Embryonic facial prominence (tissue), 1 donor: ENCODE data around the gene DAGLA.

Experiments used
- DNase-seq: peaks from one replicate; pipeline ENCODE4 v3.0.0-alpha.2; 2016; ENCODE audit errors: extremely low spot score

Gene DAGLA

GRCh38 chr11:61762798-61763197 lies 82.6 kb downstream of the DAGLA start:
- no peak for DNase-seq

- DNase-seq, result no peak
Measured at GRCh38 chr11:61763930-61764605, 83.9 kb downstream of the DAGLA start.

- no peak for DNase-seq
Measured at GRCh38 chr11:61764606-61765260, 84.5 kb downstream of the DAGLA start.

- DNase-seq, result no peak
Measured at GRCh38 chr11:61765550-61766253, 85.5 kb downstream of the DAGLA start.

- no peak for DNase-seq
Measured at GRCh38 chr11:61766353-61766841, 86.2 kb downstream of the DAGLA start.

- no peak for DNase-seq
Measured at GRCh38 chr11:61768376-61769076, 88.3 kb downstream of the DAGLA start.

- DNase-seq, result no peak
Measured at GRCh38 chr11:61769169-61769920, 89.2 kb downstream of the DAGLA start.

- no peak for DNase-seq
Measured at GRCh38 chr11:61769946-61770683, 89.9 kb downstream of the DAGLA start.

GRCh38 chr11:61771195-61771894 lies 91.2 kb downstream of the DAGLA start:
- DNase-seq, result no peak

- DNase-seq, result no peak
Measured at GRCh38 chr11:61771985-61772455, 91.8 kb downstream of the DAGLA start.

- no peak for DNase-seq
Measured at GRCh38 chr11:61773356-61773755, 93.2 kb downstream of the DAGLA start.

- DNase-seq, result no peak
Measured at GRCh38 chr11:61773809-61774208, 93.6 kb downstream of the DAGLA start.

GRCh38 chr11:61774411-61774810 lies 94.2 kb downstream of the DAGLA start:
- no peak for DNase-seq

GRCh38 chr11:61775106-61775505 lies 94.9 kb downstream of the DAGLA start:
- no peak for DNase-seq

GRCh38 chr11:61775606-61776554 lies 95.7 kb downstream of the DAGLA start:
- no peak for DNase-seq

- DNase-seq, result no peak
Measured at GRCh38 chr11:61776561-61777075, 96.4 kb downstream of the DAGLA start.

- no peak for DNase-seq
Measured at GRCh38 chr11:61777234-61778090, 97.3 kb downstream of the DAGLA start.
